Renal pelvis (tissue), 12 donors: Measurements from ENCODE around the gene TAT. TPM values are rescaled to one million over a fixed set of nuclear protein-coding genes. Genes with fewer than 3 reads are reported as not detected.
"Not testable (repeated sequence)": the region's sequence is repeated elsewhere in the genome, so short reads cannot be mapped to it uniquely, and the experiment has no call there.

Source experiments
- DNase-seq: peaks from one replicate; pipeline ENCODE4 v3.0.0-alpha.2; 2013
- long read RNA-seq, 16 experiments: transcript quantifications; one replicate each; lab custom pipeline, GENCODE V29; 2026
- polyA plus RNA-seq, 3 donors: library from polyadenylated mRNA; unstranded; fragments of 120-200 nt; gene quantifications; one replicate each; pipeline ENCODE4 v1.2.1, GENCODE V29; 2013; ENCODE audit not compliant: insufficient read length in 3 of 3

The TAT gene
- under 1 TPM; 0.03 to 0.16 (median 0.14) TPM for polyA plus RNA-seq
- long read RNA-seq, donor 1 = 0 reads
- long read RNA-seq, donor 2 = 0 reads
- long read RNA-seq, donor 3 = 0 reads
- long read RNA-seq, donor 4 = 0 reads
- long read RNA-seq, donor 5 = 0 reads
- long read RNA-seq, donor 6 = 0 reads
- long read RNA-seq, donor 7 = 0 reads
- long read RNA-seq, donor 8 = 0 reads
- long read RNA-seq, donor 9 = 0 reads
- long read RNA-seq, donor 10 = 0 reads
- long read RNA-seq, donor 11 = 0 reads
- long read RNA-seq, donor 12 = 0 reads
- long read RNA-seq, donor 13 = 0 reads
- long read RNA-seq, donor 14 = 0 reads
- long read RNA-seq, donor 15 = 0 reads
- long read RNA-seq, donor 16 = 0 reads

GRCh38 chr16:71576971-71577370 lies at the start of gene TAT:
Gene TAT (minus strand): TSS chr16:71577092. CDS start chr16:71576415, 677 bp downstream.
- no peak for DNase-seq

- peak; percentile 49 for DNase-seq
Measured at GRCh38 chr16:71626018-71626857, 49.3 kb upstream of the TAT start, which contains the start of gene MARVELD3. Gene MARVELD3 (plus strand): TSS chr16:71626184. CDS start chr16:71626230, 46 bp downstream.

DNA sequence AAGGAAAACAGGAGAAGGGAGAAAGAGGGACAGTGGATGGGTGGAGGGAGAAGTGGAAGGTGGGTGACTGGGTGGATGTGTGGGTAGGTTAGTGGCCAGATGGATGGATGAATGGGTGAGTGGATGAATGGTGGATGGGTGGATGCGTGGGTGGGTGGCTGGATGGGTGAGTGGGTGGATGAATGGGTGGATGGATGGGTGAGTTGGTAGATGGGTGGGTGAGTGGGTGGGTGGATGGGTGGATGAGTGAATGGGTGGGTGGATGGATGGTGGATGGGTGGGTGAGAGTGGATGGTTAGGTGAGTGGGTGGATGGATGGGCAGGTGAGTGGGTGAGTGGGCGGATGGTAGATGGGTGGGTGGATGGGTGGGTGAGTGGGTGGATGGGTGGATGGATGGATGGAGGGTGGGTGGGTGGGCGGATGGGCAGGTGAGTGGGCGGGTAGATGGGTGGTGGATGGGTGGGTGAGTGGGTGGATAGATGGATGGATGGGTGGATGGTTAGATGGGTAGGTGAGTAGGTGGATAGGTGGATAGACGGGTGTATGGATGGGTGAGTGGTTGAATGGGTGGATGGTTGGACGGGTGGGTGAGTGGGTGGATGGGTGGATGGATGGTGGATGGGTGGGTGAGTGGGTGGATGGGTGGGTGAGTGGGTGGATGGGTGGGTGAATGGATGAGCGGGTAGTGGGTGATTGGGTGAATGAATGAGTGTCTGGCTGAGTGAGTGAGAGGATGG lies 48.4 kb upstream of the TAT start:
- DNase-seq = no peak

DNA sequence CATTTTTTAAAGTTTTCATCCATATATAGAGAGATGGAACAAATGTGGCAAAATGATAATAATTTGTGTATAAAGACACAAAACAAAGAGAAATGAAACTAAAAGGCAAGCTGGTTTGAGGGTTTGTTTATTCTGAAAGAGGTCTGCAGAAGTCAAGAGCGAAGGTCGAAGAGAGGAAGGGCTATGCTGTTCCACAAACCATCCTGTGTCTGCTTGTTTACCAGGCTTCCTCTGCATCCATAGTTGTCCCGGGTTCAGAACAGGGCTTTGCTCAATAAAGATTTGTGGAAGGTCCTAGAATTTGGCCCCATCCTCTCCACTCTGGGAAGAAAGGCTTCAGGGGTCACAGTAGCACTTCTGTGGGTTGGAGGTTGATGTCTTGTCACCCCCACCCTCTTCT lies 46.7 kb upstream of the TAT start:
- no peak for DNase-seq

DNA sequence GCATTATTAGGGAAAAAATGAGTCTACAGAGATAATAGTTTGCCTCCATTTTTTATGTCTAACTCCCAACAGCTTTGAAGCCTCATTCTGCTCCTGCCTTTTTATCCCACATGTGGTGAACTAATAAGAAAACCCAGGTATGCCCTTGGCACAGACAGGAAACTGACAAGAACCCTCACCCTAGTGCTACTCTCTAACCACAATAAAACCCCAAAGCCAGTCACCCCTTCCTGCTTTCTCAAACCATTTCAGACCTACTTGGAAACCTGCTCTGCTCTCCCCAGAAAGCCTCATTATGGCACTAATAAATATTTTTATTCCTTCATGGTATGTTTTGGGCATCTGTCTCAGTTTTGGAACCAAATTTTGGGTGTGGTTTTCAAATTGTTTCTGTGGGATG lies 45.2 kb upstream of the TAT start:
- DNase-seq = no peak

DNA sequence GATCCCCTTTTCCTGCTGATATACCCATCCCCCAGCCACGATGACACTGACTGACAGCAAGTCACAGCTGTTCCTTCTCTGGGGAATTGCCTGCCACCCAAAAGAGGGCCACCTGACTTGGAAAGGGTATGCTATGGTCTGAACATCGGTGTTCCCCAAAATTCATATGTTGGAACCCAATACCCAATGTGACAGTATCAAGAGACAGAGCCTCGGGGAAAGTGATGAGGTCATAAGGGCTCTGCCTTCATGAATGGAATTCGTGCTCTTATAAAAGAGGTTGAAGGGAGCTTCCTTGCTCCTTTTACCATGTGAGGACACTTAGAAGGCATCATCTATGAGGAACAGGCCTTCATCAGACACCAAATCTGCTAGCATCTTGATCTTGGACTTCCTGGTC lies 41.5 kb upstream of the TAT start:
- DNase-seq = no peak

GRCh38 chr16:71614956-71615355 lies 38.1 kb upstream of the TAT start:
- not testable (repeated sequence) for DNase-seq

- peak; percentile 61 for DNase-seq
Measured at GRCh38 chr16:71610936-71611871, 34.3 kb upstream of the TAT start.

DNA sequence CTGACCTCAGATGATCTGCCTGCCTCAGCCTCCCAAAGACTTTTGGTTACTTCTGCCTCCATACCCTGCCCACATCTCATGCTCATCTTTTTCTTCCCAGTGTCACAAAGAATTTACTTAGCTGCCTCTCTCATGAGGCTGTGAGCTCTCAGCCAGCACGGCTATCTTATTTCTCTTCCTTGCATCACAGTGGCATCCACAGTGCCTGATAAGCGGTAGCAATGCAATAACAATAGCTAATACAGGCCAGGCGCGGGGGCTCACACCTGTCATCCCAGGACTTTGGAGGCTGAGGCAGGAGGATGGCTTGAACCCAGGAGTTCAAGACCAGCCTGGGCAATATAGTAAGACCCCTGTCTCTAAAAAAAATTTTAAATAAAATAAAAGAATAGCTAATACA lies 33.6 kb upstream of the TAT start:
- no peak for DNase-seq

GRCh38 chr16:71609066-71609465 lies 32.2 kb upstream of the TAT start:
- no peak for DNase-seq

DNA sequence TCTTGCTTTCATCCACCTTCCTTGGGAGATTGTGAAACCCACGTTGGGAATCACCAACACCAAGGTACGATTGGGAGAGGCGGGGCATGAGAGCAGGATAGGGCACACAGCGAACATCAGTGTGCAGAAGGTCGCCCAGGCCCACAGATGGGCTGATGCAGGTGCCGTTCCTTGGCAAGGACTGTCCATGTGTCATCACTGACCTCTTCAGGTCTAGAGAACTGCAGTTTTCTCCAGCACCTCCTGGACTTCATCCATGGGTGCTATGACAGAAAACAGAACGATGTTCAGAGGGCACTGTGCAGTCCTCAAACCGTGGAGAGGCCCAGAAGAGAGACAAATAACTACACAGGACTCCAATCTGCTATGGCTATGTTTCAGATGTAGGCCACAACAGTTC lies 23.9 kb upstream of the TAT start:
- DNase-seq = no peak

GRCh38 chr16:71598426-71598825 lies 21.5 kb upstream of the TAT start:
- DNase-seq = not testable (repeated sequence)

DNA sequence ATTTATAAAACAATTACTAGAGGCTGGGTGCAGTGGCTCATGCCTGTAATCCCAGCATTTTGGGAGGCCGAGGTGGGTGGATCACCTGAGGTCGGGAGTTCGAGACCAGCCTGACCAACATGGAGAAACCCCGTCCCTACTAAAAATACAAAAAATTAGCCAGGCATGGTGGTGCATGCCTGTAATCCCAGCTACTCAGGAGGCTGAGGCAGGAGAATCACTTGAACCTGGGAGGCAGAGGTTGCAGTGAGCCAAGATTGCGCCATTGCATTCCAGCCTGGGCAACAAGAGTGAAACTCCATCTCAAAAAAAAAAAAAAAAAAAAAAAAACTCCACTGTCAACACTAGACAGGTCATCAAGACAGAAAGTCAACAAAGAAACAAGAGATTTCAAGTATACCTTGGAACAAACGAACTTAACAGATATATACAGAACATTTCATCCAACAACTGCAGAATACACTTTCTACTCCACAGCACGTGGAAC lies 18.5 kb upstream of the TAT start:
- DNase-seq = not testable (repeated sequence)

DNA sequence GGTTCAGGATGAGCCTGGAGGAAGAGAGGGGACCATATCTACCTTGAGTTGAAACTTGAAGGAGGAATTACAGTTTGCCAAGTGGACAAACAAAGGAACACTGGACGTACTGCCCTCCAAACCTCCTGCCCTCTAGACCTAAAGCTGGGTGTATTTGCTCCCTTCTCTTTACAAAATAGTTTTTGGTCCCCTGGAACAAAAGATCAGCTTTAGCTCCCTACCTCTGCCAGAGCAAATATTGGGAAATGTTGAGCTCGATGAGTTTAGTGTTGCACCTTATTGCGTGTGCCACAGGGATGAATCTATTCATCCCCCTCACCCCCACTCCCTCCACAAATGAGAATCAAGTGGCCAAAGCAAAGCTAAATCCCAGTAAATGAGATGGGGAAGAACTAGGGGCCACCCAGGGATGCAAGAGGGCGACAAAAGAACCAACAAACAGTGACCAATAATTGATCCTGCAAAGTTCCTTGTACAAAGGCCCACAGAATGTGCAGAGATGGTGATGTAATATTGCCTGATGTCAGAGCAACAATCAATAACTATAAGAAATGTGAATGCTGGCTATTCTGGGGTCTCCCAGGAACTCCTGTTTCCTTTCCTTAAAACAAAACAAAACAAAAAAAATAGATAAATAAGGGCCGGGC lies 17.2 kb upstream of the TAT start:
- DNase-seq = no peak

DNA sequence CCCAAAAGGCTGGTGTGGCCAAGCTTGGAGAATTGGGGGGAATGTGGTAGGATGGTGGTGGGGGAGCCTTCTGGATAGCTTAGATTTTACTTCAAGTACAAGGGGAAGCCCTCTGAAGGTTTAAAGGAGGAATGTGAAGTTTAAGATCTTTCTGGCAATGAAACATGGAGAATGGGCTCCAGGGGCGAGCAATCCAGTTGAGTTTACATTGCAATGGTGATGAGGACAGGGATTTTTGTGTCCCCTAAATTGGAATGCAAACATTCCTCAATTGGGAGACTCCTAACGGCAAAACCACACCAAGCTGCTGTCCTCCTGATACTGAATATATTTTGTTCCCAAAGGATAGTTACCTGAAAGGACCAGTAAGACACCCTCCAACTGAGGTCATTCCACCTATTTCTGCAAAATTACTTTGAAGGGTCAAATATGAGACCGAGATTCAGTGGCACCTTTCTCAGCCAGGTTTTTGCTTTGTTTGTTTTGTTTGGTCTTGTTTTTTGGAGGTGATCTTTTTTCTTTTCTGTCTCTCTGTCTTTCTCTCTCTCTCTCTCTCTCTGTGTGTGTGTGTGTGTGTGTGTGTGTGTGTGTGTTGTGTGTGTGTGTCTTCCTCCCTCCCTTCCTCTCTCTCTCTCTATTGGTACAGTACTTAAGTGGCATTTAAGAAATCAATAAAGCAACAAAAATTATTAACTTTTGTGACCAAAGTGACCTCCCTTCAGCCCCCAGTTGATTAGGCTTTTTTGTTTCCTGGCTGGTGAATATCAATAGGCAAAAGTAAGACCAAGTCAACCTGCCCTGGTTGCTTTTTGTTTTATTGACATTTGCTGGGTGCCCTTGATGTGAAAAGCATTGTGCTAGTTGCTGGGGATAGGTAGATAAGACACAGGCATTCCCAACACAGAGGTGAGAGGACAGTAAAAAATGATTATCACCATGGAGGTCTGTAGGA lies 16.4 kb upstream of the TAT start:
- no peak for DNase-seq

DNA sequence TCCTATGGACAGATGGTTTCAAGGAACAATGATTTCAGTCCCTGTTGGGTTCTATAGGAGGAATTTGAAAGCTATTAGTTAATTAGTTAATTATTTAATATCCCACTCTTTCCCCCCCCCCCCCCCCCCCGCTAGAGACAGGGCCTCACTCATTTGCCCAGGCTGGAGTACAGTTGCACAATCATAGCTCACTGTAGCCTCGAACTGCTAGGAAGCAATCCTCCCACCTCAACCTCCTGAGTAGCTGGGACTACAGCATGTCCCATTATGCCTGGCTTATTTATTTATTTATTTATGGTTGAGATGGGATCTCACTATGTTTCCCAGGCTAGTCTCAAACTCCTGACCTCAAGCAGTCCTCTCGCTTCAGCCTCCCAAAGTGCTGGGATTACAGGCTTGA lies 15.0 kb upstream of the TAT start:
- DNase-seq = no peak

DNA sequence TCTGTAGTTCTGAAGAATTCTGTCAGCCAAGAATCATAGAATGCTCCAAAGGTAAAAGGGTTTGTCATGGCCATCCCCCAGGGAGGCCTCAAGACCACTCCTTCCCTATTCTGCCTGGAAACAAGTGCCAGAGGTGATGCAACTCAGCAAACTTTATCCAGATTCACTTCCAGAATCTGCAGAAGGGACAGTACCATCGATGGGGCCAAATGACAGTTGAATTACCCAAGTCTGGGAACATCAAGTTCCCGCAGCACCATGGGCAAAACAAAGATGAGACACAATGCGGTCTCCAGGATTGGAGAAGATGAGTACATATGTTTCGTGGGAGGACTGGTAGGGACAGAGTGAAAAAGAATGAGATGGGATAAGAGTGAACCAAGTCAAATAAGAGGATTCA lies 13.7 kb upstream of the TAT start:
- DNase-seq = no peak

- DNase-seq = not testable (repeated sequence)
Measured at GRCh38 chr16:71590071-71590470, 13.2 kb upstream of the TAT start.

GRCh38 chr16:71589334-71589733 lies 12.4 kb upstream of the TAT start:
- not testable (repeated sequence) for DNase-seq
